OCI-LY7 (cell line): ENCODE measurements around the gene DBN1. TPM values are rescaled to one million over a fixed set of nuclear protein-coding genes. Genes with fewer than 3 reads are reported as not detected.
A peak's percentile ranks its signal among the peaks of the same experiment; 100 is the strongest.

Experiments
- BruUV-seq: library from RNA; stranded (reverse); fragments of 400-500 nt; replicated peaks from 2 replicates; lab custom pipeline; 2021; lab: Mats Ljungman, UMichigan
- CTCF ChIA-PET: fragments of 300-600 bp; sonication (Branson Sonifier 250); formaldehyde crosslinking; loops from one replicate; lab custom pipeline; 2022; ENCODE audit warnings: antibody characterized with exemption; ENCODE audit not compliant: unreplicated experiment; lab: Charles Lee
- POLR2A ChIA-PET: fragments of 300-600 bp; sonication (Branson Sonifier 250); formaldehyde crosslinking; loops from one replicate; lab custom pipeline; 2022; ENCODE audit warnings: antibody characterized with exemption; lab: Charles Lee
- DNase-seq: peaks from one replicate; pipeline ENCODE4 v3.0.0-alpha.2; 2015; ENCODE audit warnings: low spot score
- H2AFZ ChIP-seq: fragments of 200-600 bp; sonication (generic), shearing (Covaris generic); 2 replicates; pipeline ENCODE4 v1.6.1; 2014; ENCODE audit warnings: mild to moderate bottlenecking, antibody characterized with exemption, low read length, moderate library complexity
- H3K27ac ChIP-seq: fragments of 200-600 bp; sonication (generic); 2 replicates; pipeline ENCODE4 v1.5.1; 2014; ENCODE audit warnings: mixed run types, low read depth, mild to moderate bottlenecking, moderate library complexity, low read length, inconsistent platforms; ENCODE audit not compliant: poor library complexity, severe bottlenecking
- H3K36me3 ChIP-seq: fragments of 200-600 bp; sonication (generic); 2 replicates; pipeline ENCODE4 v1.6.1; 2014; ENCODE audit warnings: mild to moderate bottlenecking, antibody characterized with exemption, low read length, moderate library complexity, mixed read lengths; ENCODE audit not compliant: insufficient read depth
- H3K4me1 ChIP-seq: fragments of 200-600 bp; sonication (generic); 2 replicates; pipeline ENCODE4 v1.5.1; 2014; ENCODE audit warnings: mild to moderate bottlenecking, low read length; ENCODE audit not compliant: insufficient read depth, poor library complexity, severe bottlenecking
- H3K4me2 ChIP-seq: fragments of 200-600 bp; sonication (generic); 2 replicates; pipeline ENCODE4 v1.6.1; 2014; ENCODE audit warnings: mild to moderate bottlenecking, low read length
- H3K4me3 ChIP-seq: fragments of 200-600 bp; sonication (generic); 2 replicates; pipeline ENCODE4 v1.5.1; 2014; ENCODE audit warnings: mild to moderate bottlenecking, low read depth, low read length; ENCODE audit not compliant: poor library complexity, severe bottlenecking
- H3K79me2 ChIP-seq: fragments of 200-600 bp; sonication (generic); 2 replicates; pipeline ENCODE4 v1.6.1; 2016; ENCODE audit warnings: low read depth, mild to moderate bottlenecking, low read length, moderate library complexity, mixed read lengths; ENCODE audit not compliant: insufficient read depth
- H3K9me2 ChIP-seq: fragments of 200-600 bp; sonication (generic); 2 replicates; pipeline ENCODE4 v1.6.1; 2016; ENCODE audit warnings: mild to moderate bottlenecking, low read length, mixed read lengths; ENCODE audit not compliant: insufficient read depth
- H3K9me3 ChIP-seq: fragments of 200-600 bp; sonication (generic); 2 replicates; pipeline ENCODE4 v1.6.1; 2014; ENCODE audit warnings: mild to moderate bottlenecking, mixed run types, low read length, mixed read lengths
- H4K20me1 ChIP-seq: fragments of 200-600 bp; sonication (generic); 2 replicates; pipeline ENCODE4 v1.6.1; 2014; ENCODE audit warnings: mild to moderate bottlenecking, antibody characterized with exemption, low read length, moderate library complexity, mixed read lengths; ENCODE audit not compliant: insufficient read depth
- CTCF ChIP-seq: fragments of 200-600 bp; sonication (generic); conservative IDR thresholded peaks from 2 replicates; pipeline ENCODE4 v1.5.1; 2014; ENCODE audit warnings: mild to moderate bottlenecking, antibody characterized with exemption, low read length, moderate library complexity, mixed read lengths
- EZH2phosphoT487 ChIP-seq: fragments of 200-600 bp; sonication (generic); IDR thresholded peaks from 2 replicates; pipeline ENCODE4 v1.6.1; 2018; ENCODE audit warnings: low read depth, borderline replicate concordance, mild to moderate bottlenecking, mixed run types, antibody characterized with exemption, low read length, moderate library complexity, mixed read lengths
- intact Hi-C: fragments of 100-400 bp; cut with micrococcal nuclease; formaldehyde crosslinking; loops from one replicate; pipeline ENCODE4 v1.10.0; 2022; ENCODE audit not compliant: unreplicated experiment
- total RNA-seq, 2 experiments: library from RNA; depleted of rRNA in 1 of 2; stranded (reverse); fragments of >200 nt in 1 of 2; shearing (Covaris generic) in 1 of 2; gene quantifications; 2 replicates each; pipeline ENCODE4 v1.2.3, GENCODE V29; 2014 to 2022

The DBN1 gene
- total RNA-seq, 2 experiments from 2014 or later = 11.7 to 22.0 TPM

GRCh38 chr5:177446200-177447065 lies 27.0 kb downstream of the DBN1 start, which contains the start of gene PRR7:
PRR7 (plus strand) TSS chr5:177446814; CDS start chr5:177455068, 8,254 bp downstream.
- peak within 1 kb of the TSS; percentile 75 for H3K4me2 ChIP-seq
- peak within 1 kb of the TSS; percentile 72 for H3K4me3 ChIP-seq
- ChIA-PET CTCF (interaction anchor here (0.6 to 0.9 kb wide), 5 partner anchors 8 to 57 kb away, joined by 3 read pairs; no protein-coding TSS in a partner anchor), POLR2A (interaction anchor here (0.6 to 1.8 kb wide), 6 partner anchors 11 to 147 kb away, joined by 3 to 10 read pairs (median 4); partner anchors contain the start of gene GRK6)
- no TSS peak for BruUV-seq
- H2AFZ ChIP-seq = peak within 1 kb of the TSS; percentile 7; the same call in 1 of the 2 replicates
- no peak for TF ChIP-seq EZH2phosphoT487
- TF ChIP-seq CTCF = no peak; the same call in 1 of the 2 replicates
- no peaks in the 10 kb centered on the region for H3K9me2 ChIP-seq
- peak; percentile 87 for DNase-seq
- no peaks in the 10 kb centered on the region for H3K9me3 ChIP-seq
- peaks cover 17% of the 10 kb centered on the region for H3K36me3 ChIP-seq
- no peaks in the 10 kb centered on the region for H3K79me2 ChIP-seq
- H4K20me1 ChIP-seq = 0 out of 2 replicates have a peak, but pooled peaks cover 9% of the 10 kb centered on the region
- no peak within 1 kb of the TSS for H3K27ac ChIP-seq
- H3K4me1 ChIP-seq = peaks cover 47% of the 10 kb centered on the region
- intact Hi-C loops = loop anchor here (1.0 kb wide), 2 partner anchors 42 to 56 kb away; no protein-coding TSS in a partner anchor

- intact Hi-C loops = loop anchor here (1.0 to 2.0 kb wide), 3 partner anchors 15 to 56 kb away; no protein-coding TSS in a partner anchor
- BruUV-seq = no TSS peak
- H3K9me2 ChIP-seq = no peaks in the 10 kb centered on the region
- H3K27ac ChIP-seq = no peak overlapping the region
- no peak for DNase-seq
- POLR2A ChIA-PET = interaction anchor here (0.6 to 1.8 kb wide), 8 partner anchors 12 to 146 kb away, joined by 3 to 10 read pairs (median 4); partner anchors contain the start of gene GRK6
- H2AFZ ChIP-seq = no peak overlapping the region; the same call in 1 of the 2 replicates
- 0 out of 2 replicates have a peak, but pooled peaks cover 9% of the 10 kb centered on the region for H4K20me1 ChIP-seq
- H3K4me1 ChIP-seq = peaks cover 47% of the 10 kb centered on the region
- peak overlapping the region; percentile 75 for H3K4me2 ChIP-seq
- peak overlapping the region; percentile 72 for H3K4me3 ChIP-seq
- H3K9me3 ChIP-seq = no peaks in the 10 kb centered on the region
- no peak for TF ChIP-seq EZH2phosphoT487
- CTCF ChIA-PET = interaction anchor here (0.6 to 0.9 kb wide), 4 partner anchors 8 to 55 kb away, joined by 3 read pairs; no protein-coding TSS in a partner anchor
- H3K36me3 ChIP-seq = peaks cover 22% of the 10 kb centered on the region
- no peaks in the 10 kb centered on the region for H3K79me2 ChIP-seq
Measured at GRCh38 chr5:177445917-177446199, 27.6 kb downstream of the DBN1 start.
